Inflammatory macrophage treated with lipopolysaccharide for 4 hours (primary cell): ENCODE results near the gene PPFIA4.
A peak's percentile ranks its signal among the peaks of the same experiment; 100 is the strongest.

Source experiments
- DNase-seq: peaks from one replicate; pipeline ENCODE4 v3.0.0-alpha.2; 2020

Gene PPFIA4

DNA sequence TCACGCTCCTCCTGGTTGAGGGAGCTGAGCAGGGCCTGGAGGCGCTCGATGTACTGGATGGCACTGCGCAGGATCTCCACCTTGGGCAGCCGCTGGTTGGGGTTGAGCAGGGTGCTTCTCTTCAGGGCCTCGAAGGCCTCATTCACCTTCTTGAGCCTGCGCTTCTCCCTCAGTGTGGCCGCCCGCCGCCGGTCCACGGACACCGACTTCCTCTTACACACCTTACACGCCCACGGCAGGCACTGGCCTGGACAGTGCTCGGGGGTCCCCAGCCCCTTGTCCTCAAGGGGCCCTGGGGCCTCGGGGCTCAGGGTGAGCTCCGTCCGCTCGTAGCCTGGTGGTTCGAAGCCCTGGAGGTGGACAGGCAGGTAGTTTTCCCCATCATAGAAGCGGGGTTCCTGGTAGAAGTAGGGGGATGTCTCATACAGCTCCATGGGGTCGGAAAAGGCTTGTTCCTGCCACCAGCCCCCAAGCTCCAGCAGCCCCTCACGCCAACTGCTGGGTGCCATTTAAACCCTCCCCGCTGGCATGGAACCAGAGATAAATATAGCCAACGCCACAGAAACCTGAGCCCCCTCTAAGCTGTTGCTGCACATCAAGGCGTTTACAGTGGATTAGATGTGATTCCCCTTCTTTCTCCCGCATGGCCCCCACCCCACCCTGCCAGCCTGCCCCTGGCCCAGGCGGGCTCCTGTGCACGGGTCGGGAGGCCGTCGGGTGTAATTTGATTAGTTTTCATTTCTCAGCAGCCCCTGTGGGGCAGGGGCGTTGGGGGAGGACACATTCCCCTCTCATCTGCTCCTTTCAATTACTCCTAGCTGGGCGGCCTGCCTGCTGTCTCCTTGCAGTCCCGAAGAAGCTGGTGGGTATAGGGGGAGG is 59.5 kb downstream of the PPFIA4 start, which contains the start of gene MYOG:
Gene MYOG (minus strand): TSS at position 485 of the 879 bp plus-strand sequence. CDS start 51 bp downstream, at position 434.
- no peak for DNase-seq

GRCh38 chr1:203086992-203087763 is 60.9 kb downstream of the PPFIA4 start:
- no peak for DNase-seq

DNA sequence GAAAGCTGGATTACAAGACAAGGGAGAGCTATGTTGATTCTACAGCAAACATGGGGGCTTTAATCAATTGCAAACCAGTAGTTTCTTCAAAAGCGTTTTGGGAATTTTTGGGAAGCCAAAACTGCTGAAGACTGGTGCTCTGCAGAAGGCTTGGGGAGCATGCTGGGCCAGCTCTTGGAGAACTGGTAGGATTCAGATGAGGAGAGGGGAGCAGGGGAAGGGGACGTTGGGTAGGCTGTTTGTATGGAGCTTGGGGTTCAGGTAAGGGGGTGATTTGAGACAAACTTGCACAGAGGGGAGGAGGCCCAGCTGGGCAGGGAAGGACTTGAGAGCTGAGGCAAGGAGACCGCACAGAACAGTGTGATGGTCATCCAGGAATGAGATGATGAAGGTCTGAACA is 62.1 kb downstream of the PPFIA4 start:
- DNase-seq = no peak

DNA sequence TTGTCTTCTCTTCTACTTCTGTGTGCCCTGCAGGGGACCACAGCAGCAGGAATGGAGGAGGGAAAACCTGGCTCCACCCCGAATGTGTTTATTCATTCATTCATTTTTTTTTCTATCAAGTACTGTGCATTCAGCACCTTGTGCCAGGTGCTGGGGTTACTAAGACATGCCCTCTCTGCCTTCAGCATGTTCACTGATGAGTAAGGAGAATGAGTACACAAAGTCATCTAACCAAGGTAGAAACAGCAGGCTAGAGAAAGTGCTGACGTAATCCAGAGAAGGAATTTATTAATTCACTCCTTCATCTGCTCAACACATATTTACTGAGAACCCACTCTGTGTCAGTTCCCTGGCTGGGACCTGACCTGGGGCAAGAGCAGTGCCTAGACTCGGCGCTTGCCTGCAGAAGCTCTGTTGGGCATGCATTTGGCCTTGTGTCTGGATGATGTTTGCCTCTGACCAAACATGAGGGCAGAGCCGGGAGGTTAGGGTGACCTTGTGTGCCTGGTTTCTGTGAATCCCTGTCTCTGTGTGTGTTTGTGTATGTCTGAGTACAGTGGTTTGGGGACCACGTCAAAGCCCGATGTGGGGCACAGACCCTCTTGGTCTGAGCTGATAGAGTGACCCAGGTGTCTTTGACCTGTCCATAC is 62.8 kb downstream of the PPFIA4 start:
- DNase-seq = no peak

- no peak for DNase-seq
Measured at GRCh38 chr1:203089651-203090045, 63.4 kb downstream of the PPFIA4 start.

GRCh38 chr1:203090421-203091198 is 64.3 kb downstream of the PPFIA4 start:
- peak; percentile 34 for DNase-seq

GRCh38 chr1:203091199-203091477 is 64.8 kb downstream of the PPFIA4 start:
- no peak for DNase-seq

- DNase-seq = no peak
Measured at GRCh38 chr1:203091761-203092330, 65.6 kb downstream of the PPFIA4 start.

DNA sequence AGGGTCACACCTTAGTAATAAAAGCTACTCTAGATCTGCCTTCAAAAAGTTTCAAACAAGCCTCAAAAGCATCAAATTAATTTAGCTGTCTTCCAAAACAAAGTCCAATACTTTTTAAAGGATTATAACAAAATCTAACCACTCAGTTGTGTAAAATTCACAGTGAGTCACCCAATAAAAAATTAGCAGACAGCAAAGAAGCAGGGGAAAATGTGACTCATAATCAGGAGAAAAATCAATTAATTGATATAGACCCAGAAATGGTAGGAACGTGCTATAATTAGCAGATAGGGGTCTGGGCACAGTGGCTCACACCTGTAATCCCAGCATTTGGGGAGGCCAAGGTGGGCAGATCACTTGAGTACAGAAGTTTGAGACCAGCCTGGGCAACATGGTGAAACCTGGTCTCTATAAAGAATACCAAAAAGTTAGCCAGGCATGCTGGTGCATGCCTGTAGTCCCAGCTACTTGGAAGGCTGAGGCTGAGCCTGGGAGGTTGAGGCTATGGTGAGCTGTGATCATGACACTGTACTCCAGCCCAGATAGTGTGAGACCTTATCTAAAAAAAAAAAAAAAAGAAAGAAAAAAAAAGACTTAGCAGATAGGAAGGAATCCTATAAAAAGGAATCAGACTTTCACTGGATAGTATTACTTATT is 67.6 kb downstream of the PPFIA4 start:
- no peak for DNase-seq

- no peak for DNase-seq
Measured at GRCh38 chr1:203095061-203095690, 68.9 kb downstream of the PPFIA4 start.

DNA sequence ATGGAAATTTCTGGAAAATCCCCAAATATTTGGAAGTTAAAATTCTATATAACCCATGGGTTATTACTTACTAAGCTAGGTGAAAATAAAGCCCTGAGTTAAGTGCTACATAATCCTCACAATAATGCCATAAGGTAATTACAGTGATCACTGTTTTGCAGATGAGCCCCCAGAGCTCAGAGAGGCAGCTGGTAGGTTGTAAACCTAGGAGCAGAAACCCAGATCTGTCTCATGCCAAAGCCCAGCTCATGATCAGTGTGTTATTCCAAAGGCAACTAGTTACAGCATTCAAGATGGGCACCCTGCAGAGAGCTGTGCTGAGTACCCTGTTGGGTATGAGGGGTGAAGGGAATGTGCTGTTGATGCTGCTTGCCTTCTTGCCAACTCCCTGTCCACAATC is 70.3 kb downstream of the PPFIA4 start:
- DNase-seq = no peak

GRCh38 chr1:203097001-203097400 is 70.7 kb downstream of the PPFIA4 start:
- no peak for DNase-seq

DNA sequence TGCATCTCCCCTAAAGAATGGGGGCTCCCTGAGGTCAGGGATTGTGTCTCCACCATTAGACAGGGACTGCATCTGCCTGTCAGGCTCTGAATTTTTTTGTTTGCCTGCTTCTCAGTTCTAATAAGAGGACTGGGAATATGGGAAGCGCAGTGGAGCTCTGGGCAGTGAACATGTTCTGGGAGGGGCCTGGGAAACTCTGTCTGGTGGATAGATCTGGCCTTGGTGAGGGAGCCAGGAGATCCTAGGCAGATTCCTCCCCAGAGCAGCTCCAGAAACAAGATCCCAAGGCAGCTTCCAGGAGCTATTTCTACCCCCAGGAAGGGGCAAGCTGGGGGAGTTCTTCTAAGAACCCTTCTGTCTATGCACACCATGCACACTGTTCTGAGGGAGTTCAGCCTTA is 72.2 kb downstream of the PPFIA4 start:
- DNase-seq = no peak

- DNase-seq = no peak
Measured at GRCh38 chr1:203098914-203099520, 72.7 kb downstream of the PPFIA4 start.

DNA sequence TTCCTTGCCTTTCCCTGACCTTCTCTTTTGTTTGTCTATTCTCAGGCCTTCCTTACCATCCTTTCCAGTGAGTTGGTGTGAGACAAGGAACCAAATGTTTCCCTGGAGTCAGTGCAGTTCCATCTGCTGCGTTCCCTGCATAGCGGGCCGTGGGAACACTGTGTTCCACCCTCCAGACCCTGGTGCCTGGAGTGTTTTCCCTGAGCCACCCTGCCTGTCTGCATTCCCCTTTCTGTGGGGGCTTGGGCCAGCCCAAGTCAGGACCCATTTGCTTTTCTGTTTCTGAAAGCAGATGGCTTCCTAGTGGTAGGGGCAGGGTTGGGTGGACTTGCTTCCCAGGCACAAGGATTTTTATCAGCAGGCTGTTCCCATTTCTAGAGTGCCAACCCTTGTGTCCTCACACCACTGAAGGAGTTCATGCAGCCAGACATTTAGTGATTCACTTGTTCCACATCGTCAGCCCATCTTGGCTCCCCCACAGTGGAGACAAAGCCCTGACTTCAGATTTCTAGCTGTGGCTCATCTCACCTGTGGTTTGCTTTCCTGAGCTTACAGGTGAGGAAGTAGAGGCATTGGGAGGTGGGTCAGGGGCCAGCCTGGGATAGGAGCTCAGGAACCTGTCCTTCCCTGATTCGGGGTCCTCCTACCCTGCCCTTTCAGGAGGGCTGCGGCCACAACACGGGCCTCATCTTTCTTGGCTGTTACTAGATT is 73.7 kb downstream of the PPFIA4 start:
- DNase-seq = no peak

- DNase-seq = peak; percentile 60
Measured at GRCh38 chr1:203100516-203100869, 74.2 kb downstream of the PPFIA4 start.

GRCh38 chr1:203101813-203102634 is 75.7 kb downstream of the PPFIA4 start:
- peak; percentile 46 for DNase-seq

- DNase-seq = no peak
Measured at GRCh38 chr1:203103216-203103615, 76.9 kb downstream of the PPFIA4 start.

DNA sequence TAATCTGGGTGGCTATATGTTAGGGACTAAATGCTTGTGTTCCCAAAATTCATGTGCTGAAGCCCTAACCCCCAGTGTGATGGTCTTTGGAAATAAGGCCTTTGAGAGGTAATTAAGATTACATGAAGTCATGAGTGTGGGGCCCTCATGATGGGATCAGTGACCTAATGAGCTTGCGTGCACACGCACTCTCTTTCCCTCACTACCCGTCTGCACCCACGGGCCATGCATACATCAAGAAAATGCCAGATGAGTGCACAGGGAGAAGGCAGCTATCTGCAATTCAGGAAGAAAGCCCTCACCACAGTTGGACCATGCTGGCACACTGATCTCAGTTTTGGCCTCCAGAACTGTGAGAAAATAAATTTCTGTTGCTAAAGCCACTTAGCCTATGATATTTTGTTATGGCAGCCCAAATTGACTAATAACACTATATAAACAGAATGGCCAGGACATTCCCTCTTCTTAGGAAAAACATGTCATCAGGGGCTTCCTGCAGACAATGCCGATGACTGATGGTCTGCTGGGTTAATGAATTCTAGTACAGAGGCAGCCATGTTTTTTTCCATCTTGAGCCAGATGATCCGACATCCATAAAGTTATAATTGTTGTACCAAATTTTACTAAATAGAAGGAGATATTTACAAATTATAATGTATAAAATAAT is 77.7 kb downstream of the PPFIA4 start:
- no peak for DNase-seq
